Measurements from ENCODE around the gene S100A14. TPM values are rescaled to one million over a fixed set of nuclear protein-coding genes. Genes with fewer than 3 reads are reported as not detected.

The S100A14 gene
- total and polyA plus RNA-seq, 2 of the 13 experiments (the other 11 are each of a cell fraction or from before 2014, with no cell fraction given) = 1.4 to 7.7 TPM

GRCh38 chr1:153627715-153628626 lies 11.8 kb upstream of the S100A14 start, which contains the start of gene S100A1 (continued):
- TF ChIP-seq HMGXB4 (CRISPR knock-in tag; IDR thresholded peaks at IDR 0.05; ENCODE audit: borderline replicate concordance in 1 of 2, low read depth in 1 of 2) (peak in 1 of 2 experiments; percentile 49; a peak in 3 of 4 replicates), ETV6 (CRISPR knock-in tag; conservative IDR thresholded peaks at IDR 0.05) (no peak), ISL2 (CRISPR knock-in tag; IDR thresholded peaks at IDR 0.05) (no peak; the same call in 1 of the 2 replicates), PTBP1 (IDR thresholded peaks at IDR 0.05; ENCODE audit: low read depth, low read length, poor library complexity, severe bottlenecking) (no peak), JUND (CRISPR knock-in tag; IDR thresholded peaks at IDR 0.05) (no peak), SUZ12 (IDR thresholded peaks at IDR 0.05; ENCODE audit: low read depth, low read length) (no peak), ZNF841 (CRISPR knock-in tag; IDR thresholded peaks at IDR 0.05; ENCODE audit: borderline replicate concordance) (no peak), GABPB1 (CRISPR knock-in tag; IDR thresholded peaks at IDR 0.05) (no peak; the same call in 1 of the 2 replicates), HINFP (CRISPR knock-in tag; IDR thresholded peaks at IDR 0.05; ENCODE audit: low read depth) (no peak), ATRX (CRISPR knock-in tag; IDR thresholded peaks at IDR 0.05; ENCODE audit: borderline replicate concordance) (no peak), ASH2L (IDR thresholded peaks at IDR 0.05; ENCODE audit: insufficient read length, low read depth, low read length) (peak; percentile 2), SRSF9 (IDR thresholded peaks at IDR 0.05; ENCODE audit: borderline replicate concordance, insufficient read depth, low read depth, low read length, poor library complexity, severe bottlenecking) (no peak), PHF20 (CRISPR knock-in tag; IDR thresholded peaks at IDR 0.05) (no peak), HOXA7 (CRISPR knock-in tag; IDR thresholded peaks at IDR 0.05) (no peak), PPARG (CRISPR knock-in tag; conservative IDR thresholded peaks at IDR 0.05) (no peak), MAFF (IDR thresholded peaks at IDR 0.05; ENCODE audit: low read depth, low read length) (no peak), MAF1 (CRISPR knock-in tag; IDR thresholded peaks at IDR 0.05; ENCODE audit: borderline replicate concordance) (no peak)
- TF ChIP-seq, protein P1, sequence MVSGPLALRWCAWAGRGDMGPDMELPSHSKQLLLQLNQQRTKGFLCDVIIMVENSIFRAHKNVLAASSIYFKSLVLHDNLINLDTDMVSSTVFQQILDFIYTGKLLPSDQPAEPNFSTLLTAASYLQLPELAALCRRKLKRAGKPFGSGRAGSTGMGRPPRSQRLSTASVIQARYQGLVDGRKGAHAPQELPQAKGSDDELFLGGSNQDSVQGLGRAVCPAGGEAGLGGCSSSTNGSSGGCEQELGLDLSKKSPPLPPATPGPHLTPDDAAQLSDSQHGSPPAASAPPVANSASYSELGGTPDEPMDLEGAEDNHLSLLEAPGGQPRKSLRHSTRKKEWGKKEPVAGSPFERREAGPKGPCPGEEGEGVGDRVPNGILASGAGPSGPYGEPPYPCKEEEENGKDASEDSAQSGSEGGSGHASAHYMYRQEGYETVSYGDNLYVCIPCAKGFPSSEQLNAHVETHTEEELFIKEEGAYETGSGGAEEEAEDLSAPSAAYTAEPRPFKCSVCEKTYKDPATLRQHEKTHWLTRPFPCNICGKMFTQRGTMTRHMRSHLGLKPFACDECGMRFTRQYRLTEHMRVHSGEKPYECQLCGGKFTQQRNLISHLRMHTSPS (CRISPR knock-in tag; IDR thresholded peaks at IDR 0.05; ENCODE audit: low read depth) = no peak
- TF ChIP-seq, protein P2, sequence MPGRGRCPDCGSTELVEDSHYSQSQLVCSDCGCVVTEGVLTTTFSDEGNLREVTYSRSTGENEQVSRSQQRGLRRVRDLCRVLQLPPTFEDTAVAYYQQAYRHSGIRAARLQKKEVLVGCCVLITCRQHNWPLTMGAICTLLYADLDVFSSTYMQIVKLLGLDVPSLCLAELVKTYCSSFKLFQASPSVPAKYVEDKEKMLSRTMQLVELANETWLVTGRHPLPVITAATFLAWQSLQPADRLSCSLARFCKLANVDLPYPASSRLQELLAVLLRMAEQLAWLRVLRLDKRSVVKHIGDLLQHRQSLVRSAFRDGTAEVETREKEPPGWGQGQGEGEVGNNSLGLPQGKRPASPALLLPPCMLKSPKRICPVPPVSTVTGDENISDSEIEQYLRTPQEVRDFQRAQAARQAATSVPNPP (CRISPR knock-in tag; IDR thresholded peaks at IDR 0.05) = no peak
- TF ChIP-seq, protein P3, sequence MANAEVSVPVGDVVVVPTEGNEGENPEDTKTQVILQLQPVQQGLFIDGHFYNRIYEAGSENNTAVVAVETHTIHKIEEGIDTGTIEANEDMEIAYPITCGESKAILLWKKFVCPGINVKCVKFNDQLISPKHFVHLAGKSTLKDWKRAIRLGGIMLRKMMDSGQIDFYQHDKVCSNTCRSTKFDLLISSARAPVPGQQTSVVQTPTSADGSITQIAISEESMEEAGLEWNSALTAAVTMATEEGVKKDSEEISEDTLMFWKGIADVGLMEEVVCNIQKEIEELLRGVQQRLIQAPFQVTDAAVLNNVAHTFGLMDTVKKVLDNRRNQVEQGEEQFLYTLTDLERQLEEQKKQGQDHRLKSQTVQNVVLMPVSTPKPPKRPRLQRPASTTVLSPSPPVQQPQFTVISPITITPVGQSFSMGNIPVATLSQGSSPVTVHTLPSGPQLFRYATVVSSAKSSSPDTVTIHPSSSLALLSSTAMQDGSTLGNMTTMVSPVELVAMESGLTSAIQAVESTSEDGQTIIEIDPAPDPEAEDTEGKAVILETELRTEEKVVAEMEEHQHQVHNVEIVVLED (CRISPR knock-in tag; IDR thresholded peaks at IDR 0.05; ENCODE audit: borderline replicate concordance) = no peak; the same call in 1 of the 2 replicates

Measured in HepG2 (cell line).